Erythroblast (primary cell): Measurements from ENCODE around the gene SLC25A22.
A peak's percentile ranks its signal among the peaks of the same experiment; 100 is the strongest.

Source experiments
- DNase-seq, 2 experiments: peaks; one replicate each; lab custom pipeline; 2025; lab: John Stamatoyannopoulos, UW
- GATA1 ChIP-seq: IDR thresholded peaks from 2 replicates; pipeline ENCODE4 v1.6.1; 2011; ENCODE audit warnings: low read depth, mild to moderate bottlenecking, control low read depth, low read length, moderate library complexity
- POLR2A ChIP-seq: IDR thresholded peaks from 2 replicates; pipeline ENCODE4 v1.6.1; 2011; ENCODE audit warnings: mild to moderate bottlenecking, low read length

SLC25A22 gene

GRCh38 chr11:777288-778255 is 20.5 kb downstream of the SLC25A22 start, which contains the start of gene GATD1:
TSS of gene GATD1 (minus strand) at chr11:777487. CDS start at chr11:777462, 25 bp downstream.
- DNase-seq: peak; percentile 92 to 96
- TF ChIP-seq POLR2A: peak; percentile 87
- no peak for TF ChIP-seq GATA1

GRCh38 chr11:776561-777287 is 21.4 kb downstream of the SLC25A22 start:
- DNase-seq: peak; percentile 74 to 82
- TF ChIP-seq GATA1 (no peak), POLR2A (no peak)

DNA sequence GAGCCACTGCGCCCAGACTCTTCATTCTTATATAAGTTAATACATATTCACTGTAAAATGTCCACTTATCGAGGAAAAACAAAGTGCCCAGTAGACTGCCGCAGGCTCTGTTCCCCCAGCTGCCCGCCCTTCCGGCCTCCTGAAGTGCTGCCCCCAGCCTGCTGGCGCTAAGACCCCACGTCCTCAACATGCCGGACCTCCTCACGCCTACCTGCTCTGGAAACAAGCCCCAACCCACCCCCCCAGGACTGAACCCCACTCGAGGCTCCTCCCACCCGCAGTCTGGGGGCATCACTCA is 21.9 kb downstream of the SLC25A22 start:
- TF ChIP-seq POLR2A: no peak
- TF ChIP-seq GATA1: no peak
- no peak for DNase-seq

DNA sequence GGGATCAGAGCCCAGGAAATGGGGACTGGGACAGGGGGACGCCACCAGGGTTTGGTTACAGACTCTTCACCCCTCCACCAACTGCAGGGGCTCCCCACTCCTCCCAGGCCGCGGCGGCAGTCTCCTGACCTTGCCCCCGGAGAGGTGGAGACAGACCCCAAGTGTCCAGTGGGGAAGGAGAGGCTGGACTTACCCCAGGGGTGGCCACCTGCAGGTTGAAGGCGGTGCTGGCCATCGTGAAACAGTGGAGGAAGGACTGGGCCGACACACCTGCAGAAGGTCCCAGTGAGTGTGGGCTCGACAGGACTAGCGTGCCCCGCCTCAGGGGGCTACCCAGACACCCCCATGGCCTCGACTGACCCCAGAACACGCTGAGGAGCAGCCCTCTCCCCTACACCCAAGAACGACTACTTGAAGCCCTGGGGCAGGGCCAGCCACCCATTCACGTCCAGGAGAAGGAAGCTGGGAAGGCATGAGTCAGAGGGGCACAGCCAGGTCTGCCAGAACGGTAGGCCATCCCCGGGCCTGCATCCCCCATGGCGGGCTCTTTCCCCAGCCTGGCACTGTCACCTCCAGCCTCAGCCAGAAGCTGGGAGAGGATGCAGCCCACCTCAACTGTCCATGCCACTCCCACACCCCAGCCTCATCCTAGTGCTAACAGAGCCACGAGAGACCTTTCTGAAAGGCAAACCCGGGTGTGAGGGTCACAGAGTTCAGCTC is 23.0 kb downstream of the SLC25A22 start:
- no peak for DNase-seq
- TF ChIP-seq GATA1 (no peak), POLR2A (no peak)

- DNase-seq: no peak
- no peak for TF ChIP-seq POLR2A
- TF ChIP-seq GATA1: no peak
Observed at GRCh38 chr11:773830-774229, 24.3 kb downstream of the SLC25A22 start.

GRCh38 chr11:773425-773824 is 24.7 kb downstream of the SLC25A22 start:
- TF ChIP-seq POLR2A: no peak
- no peak for TF ChIP-seq GATA1
- DNase-seq: no peak

- DNase-seq: no peak
- TF ChIP-seq POLR2A: no peak
- no peak for TF ChIP-seq GATA1
Observed at GRCh38 chr11:772429-773390, 25.4 kb downstream of the SLC25A22 start.

DNA sequence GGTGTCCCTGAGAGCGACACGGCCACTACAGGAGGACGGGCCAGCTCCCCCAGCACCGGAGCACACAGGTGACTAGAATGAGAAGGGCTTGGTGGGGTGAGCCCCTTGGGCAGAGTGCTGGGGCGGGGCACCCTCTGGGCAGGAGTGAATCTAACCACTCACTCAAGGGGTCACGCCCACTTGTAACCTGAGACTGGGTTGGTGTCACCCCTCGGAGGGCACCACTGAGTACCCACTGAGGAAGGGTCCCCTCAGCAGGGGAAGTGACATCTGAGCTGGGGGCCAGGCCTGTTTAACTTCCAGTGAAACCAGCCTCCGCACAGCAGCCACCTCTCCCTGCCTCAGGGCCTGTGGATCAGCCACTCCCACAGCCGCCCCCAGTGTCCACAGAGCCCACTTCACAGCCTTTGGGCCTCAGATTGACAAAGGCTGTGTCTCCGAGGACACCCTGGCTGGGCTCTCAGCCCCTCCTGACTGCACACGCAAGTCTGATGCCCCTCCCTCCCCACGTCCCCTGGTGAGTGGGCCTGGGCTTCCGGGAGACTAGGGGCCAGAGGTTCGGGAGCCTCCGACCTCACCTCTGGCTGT is 26.4 kb downstream of the SLC25A22 start:
- TF ChIP-seq GATA1: no peak
- TF ChIP-seq POLR2A: no peak
- no peak for DNase-seq

DNA sequence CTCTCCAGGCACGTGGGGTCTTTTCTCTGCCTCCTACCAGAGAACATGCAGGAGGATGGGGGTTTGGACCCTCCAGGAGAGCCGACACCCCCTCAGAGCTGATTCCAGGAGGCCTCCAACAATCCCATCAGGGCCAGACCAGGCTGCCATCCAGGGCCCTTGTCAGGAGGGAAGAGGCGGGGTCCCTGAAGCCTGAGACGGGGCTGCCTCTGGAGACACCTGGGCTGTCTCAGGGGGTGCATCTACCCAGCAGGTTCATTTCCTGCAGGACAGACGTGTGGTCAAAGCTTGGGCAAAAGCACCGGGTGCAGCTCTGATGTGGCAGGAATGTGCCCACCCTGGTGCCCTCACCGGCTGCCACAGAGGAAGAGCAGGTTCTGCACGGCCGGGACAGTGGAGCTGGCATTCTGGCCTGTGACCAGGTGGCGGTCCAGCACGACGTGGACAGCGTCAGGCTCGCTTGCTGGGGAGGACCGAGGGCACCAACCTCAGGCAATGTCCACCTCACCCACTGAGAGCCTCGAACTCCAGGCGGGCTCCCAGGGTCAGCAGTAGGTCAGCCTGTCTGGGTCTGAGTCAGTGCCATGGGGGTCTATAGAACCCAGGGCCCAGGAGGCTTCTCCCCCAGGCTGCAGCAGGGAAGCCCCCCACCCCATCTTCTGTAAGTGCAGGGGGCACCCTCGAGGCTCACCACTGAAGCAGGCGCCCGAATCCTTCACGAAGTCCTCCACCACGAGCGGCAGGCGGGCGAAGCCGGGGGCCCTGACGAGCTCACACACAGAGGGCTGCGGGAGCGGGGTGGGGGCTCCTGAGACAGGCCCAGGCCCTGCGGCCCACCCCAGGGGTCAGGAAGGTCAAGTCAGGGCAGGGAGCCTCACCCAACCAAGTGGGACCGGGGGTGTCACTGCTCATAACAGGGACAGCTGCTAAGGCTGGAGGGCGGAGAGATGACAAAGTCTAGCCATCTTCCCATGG is 27.2 kb downstream of the SLC25A22 start:
- TF ChIP-seq GATA1 (no peak), POLR2A (no peak)
- no peak for DNase-seq

- no peak for DNase-seq
- no peak for TF ChIP-seq GATA1
- no peak for TF ChIP-seq POLR2A
Observed at GRCh38 chr11:769887-770641, 28.0 kb downstream of the SLC25A22 start.
